HG02610 (cell line): ENCODE measurements around the gene ACOT11.
"Not testable (repeated sequence)": the region's sequence is repeated elsewhere in the genome, so short reads cannot be mapped to it uniquely, and the experiment has no call there.

Experiments
- ATAC-seq: cut with Tn5 transposase; IDR thresholded peaks from one replicate; pipeline ENCODE4 v1.9.1; 2021; ENCODE audit warnings: mild to moderate bottlenecking, moderate library complexity; ENCODE audit not compliant: unreplicated experiment

ACOT11 gene

DNA sequence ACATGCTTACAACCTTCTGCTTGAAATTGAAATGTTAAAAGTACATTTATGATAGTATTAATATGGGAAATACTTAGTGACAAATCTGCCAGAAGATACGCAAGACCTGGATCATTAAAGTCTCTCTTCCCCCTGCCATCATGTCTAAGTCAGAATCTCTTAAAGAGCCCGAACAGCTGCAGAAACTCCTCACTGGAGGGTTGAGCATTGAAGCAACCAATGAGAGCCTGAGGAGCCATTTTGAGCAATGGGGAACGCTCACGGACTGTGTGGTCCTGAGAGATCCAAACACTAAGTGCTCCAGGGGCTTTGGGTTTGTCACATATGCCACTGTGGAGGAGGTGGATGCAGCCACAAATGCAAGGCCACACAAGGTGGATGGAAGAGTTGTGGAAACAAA, 11.4 kb upstream of the ACOT11 start:
- not testable (repeated sequence) for ATAC-seq

DNA sequence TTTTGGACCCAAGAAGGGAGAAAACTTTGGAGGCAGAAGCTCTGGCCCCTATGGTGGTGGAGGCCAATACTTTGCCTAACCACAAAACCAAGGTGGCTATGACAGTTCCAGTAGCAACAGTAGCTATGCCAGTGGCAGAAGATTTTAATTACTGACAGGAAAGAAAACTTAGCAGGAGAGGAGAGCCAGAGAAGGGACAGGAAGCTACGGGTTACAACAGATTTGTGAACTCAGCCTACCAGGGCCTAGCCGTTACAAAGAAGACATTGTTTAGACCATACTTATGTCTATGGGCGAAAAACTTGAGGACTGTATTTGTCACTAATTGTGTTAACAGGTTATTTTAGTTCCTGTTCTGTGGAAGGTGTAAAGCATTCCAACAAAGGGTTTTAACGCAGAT, 10.4 kb upstream of the ACOT11 start:
- no peak for ATAC-seq

- no peak for ATAC-seq
Observed at GRCh38 chr1:54538538-54538937, 9.5 kb upstream of the ACOT11 start.

GRCh38 chr1:54540582-54541295, 7.3 kb upstream of the ACOT11 start:
- no peak for ATAC-seq

DNA sequence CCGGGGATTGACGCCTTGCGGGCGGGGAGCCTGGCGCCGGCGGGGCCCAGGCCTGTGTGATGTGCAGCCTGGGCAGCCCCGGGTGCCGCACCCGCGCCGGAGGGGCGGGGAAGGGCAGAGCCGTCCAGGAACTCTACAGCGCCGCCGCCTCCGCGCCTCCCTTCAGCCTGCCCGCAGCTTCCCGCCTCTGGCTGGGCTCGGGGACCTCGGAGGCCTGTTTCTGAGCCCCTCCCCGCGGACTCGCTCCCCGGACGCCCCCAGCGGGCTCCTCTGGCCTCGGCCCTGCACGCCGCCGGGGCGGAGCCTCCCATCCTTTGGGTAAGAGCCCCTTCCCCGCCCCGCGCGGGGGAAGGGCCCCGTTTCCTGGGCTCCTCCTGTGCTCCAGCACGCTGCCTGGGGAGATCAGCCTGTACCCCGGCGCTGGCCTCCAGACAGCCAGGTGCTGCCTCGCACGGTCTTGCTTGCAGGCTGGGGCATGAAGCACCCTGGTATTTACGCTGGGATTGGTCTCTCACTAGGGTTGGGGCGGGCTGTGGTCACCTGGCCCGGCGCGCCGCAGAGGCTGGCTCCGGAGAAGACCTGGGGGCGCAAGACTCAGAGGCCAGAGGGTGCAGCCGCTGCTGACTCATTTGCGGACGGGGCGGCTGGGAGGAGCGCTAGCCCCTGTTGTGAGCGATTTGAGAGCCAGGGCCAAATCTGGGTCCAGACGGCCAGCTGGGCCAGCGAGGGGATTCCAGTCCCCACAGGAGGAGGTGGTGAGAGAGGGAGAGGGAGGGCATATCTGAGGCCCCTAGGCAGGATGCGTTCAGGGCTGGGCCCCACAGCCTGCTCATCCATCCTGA, 5.7 kb upstream of the ACOT11 start:
- peak; percentile 47 for ATAC-seq

GRCh38 chr1:54542962-54543539, 5.0 kb upstream of the ACOT11 start:
- ATAC-seq = no peak

DNA sequence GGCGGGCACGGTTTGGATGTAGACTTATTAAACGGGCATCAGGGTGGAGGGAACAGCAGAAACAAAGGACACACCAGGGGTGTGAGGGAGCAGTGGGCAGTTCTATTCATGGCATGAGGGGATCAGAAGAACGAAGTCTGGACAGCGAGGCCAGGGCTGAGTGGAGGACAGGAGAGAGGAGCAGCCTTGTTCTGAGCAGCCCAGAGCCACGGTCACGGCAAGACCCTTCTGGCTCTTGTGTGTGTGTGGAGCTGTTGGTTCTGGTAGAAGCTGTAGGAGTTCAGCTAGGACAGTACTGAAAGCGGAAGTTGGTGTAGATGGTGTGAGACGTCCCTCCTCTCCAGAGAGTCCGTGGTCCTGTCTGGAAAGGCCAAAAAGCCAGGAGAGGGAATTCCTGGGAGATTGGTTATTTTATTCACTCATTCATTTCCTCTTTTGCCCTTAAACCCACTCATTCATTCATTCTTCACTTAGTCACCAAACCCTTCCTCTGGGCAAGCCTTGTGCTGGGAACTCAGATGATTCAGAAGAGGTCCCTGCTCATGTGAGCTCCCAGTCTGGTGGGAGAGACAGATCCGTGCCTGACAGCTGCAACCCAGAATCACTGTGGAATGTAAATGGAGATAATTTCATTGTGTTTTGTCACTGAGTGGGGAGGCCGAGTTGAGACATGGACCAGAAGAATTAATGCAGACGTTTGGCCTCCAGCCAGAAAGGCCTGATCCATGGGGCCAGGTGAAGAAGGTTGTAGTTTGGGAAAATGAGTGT, 4.1 kb upstream of the ACOT11 start:
- ATAC-seq = no peak

DNA sequence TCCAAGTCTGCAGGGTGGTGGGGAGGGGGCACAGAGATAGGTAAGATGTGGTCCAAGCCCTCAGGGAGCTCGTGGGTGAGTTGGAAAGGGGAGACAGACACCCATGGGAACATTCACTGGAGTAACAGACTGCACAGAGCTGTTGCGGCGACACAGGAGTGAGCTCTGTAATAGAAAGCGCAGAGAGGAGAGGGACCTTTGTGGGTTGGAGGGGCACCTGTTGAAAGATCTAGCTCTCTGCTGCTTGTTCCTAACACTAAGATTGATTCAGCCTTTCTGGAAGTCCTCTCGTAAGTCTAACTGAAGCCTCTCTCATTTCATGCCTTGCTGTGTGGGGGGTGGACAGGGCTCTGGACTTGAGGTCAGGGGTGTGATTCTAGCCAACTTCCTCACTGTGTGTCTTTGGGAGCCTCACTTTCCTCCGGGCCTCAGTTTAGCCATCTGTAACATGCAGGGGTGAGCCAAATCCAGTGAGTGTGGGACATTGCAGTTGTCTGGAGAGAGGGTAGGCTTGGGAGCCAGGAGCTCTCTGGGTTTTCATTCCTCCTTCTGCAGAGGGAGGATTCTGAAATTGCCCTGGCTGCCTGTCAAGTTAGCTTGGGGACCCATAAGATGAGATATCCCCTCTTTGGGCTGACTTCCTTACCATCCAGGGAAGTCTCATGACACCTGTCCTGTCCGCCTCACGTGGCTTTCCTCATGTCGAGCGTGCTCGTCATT, 2.0 kb upstream of the ACOT11 start:
- ATAC-seq = no peak

DNA sequence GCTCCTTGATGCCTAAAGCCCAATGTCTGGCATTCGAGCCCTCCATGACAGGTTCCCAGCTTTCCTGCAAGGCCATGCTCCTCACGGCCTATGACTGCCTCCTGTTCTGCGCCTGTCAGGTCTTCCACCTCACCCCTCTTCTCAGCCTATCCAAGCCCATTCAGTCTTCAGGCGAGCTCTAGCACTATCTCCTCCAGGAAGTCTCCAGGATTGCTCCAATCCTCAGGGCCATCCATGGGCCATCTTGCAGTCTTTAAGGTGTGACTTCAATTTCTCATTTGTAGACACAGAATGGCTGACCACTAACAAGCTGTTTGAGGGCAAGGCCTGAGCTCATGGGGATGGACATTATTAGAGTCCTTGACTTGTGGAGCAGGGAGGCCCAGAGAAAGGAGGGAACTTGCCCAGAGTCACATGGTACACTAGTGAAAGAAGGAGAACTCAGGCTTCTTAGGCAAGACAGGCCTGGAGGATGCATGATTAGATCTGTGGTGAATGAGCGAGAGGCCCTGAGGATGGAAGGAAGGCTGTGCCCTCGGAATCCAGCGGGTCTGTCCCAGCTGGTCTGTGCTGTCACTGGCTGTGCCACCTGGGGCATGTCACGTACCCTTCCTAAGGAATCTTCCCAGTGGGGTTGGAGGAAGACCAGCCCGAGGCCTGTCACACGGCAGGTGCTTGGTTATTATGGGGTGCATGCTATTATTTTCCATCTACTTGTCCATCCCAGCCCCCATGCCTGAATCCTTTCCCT, 1.2 kb upstream of the ACOT11 start:
- ATAC-seq = no peak

- no peak for ATAC-seq
Observed at GRCh38 chr1:54548389-54549044, 489 bp downstream of the ACOT11 start.

GRCh38 chr1:54549181-54549924, 1.3 kb downstream of the ACOT11 start:
- no peak for ATAC-seq

DNA sequence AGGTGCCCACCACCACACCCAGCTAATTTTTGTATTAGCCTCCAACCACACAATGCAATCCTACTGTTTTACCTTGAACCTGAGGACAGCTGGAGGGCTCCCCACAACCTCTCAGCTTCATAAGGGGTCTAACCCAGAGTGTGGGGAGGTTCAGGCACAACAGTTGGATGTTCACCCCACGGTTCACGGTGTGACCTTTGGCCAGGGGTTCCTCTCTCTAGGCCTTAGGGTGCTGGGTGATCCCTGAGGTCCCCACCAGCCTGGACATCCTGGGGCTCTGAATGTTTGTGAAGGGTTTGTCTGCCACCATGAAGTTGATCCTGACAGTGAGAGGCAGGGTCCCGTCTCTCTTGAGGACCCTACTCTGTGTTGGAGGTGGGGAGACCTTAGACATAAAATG, 3.9 kb downstream of the ACOT11 start:
- no peak for ATAC-seq

- ATAC-seq = no peak
Observed at GRCh38 chr1:54553602-54554313, 5.7 kb downstream of the ACOT11 start.

DNA sequence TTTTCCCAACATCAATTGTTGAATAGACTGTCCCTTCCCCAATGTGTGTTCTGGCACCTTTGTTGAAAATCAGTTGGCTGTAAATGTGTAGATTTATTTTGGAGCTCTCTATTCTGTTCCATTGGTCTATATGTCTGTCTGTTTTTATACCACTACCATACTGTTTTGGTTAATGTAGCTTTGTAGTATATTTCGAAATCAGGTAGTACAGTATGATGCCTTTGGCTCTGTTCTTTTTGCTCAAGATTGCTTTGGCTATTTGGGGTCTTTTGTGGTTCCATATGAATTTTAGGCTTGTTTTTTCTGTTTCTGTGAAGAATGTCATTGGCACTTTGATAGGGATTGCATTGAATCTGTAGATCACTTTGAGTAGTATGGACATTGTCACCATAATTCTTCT, 8.1 kb downstream of the ACOT11 start:
- ATAC-seq = no peak

- no peak for ATAC-seq
Observed at GRCh38 chr1:54557671-54558355, 9.8 kb downstream of the ACOT11 start.

DNA sequence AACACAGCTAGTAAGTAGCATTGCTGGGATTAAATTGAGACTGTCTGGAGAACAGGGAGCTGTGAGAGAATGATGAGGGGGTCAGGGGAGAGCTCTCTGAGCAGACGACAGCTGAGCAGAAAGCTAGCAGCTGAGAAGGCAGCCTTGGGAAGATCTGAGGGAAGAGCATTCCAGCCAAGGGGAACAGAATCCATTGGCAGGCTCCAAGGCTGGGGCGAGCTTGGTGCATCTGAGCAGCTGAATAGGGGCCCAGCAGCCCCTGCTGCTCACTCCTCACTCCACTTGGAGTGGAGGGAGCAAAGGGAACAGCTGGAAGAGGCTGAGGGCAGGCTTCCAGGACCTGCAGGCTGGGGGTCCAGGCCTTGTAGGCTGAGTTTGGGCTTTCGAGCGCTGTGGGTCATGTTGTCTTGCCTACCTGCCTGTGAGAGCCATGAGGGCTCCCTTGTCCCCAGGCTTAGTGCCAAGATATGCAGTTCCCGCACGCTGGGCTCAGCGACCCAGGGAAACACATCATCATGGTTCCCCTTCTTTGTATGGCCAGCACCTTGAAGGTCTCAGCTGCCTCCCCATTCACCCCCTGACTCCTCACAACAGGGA, 10.5 kb downstream of the ACOT11 start:
- ATAC-seq = no peak

- no peak for ATAC-seq
Observed at GRCh38 chr1:54559111-54559548, 11.1 kb downstream of the ACOT11 start.
